HepG2 (cell line): ENCODE data around the gene ULK3. TPM values are rescaled to one million over a fixed set of nuclear protein-coding genes. Genes with fewer than 3 reads are reported as not detected.

Experiments used
- BORCS8-MEF2B ChIP-seq: sonication (generic); formaldehyde crosslinking; IDR thresholded peaks from 2 replicates; pipeline ENCODE4 v1.8.0; 2022; ENCODE audit warnings: mild to moderate bottlenecking, missing genetic modification reagents
- CREBL2 ChIP-seq: sonication (generic); formaldehyde crosslinking; IDR thresholded peaks from 2 replicates; pipeline ENCODE4 v1.8.1; 2023; ENCODE audit warnings: missing genetic modification reagents, mild to moderate bottlenecking, borderline replicate concordance
- MAFF ChIP-seq: IDR thresholded peaks from 2 replicates; pipeline ENCODE4 v1.6.1; 2011; ENCODE audit warnings: low read depth, low read length, improper control_type of control experiment
- MLXIP ChIP-seq: sonication (generic); formaldehyde crosslinking; IDR thresholded peaks from 2 replicates; pipeline ENCODE4 v1.9.0; 2021; ENCODE audit warnings: missing genetic modification reagents, borderline replicate concordance
- REPIN1 ChIP-seq: sonication (generic); formaldehyde crosslinking; IDR thresholded peaks from 2 replicates; pipeline ENCODE4 v1.8.0; 2022; ENCODE audit warnings: missing genetic modification reagents, low read depth, mild to moderate bottlenecking, borderline replicate concordance
- SIN3B ChIP-seq: fragments of 150-350 bp; IDR thresholded peaks from 2 replicates; pipeline ENCODE4 v1.6.1; 2014; ENCODE audit warnings: low read length
- STAT5B ChIP-seq: sonication (generic); formaldehyde crosslinking; IDR thresholded peaks from 2 replicates; pipeline ENCODE4 v1.4.0; 2020; ENCODE audit warnings: missing genetic modification reagents
- TFDP1 ChIP-seq: IDR thresholded peaks from 2 replicates; pipeline ENCODE4 v1.6.1; 2016; ENCODE audit warnings: missing compliant biosample characterization, missing genetic modification reagents, borderline replicate concordance
- TGIF2 ChIP-seq: IDR thresholded peaks from 2 replicates; pipeline ENCODE4 v1.6.1; 2016; ENCODE audit warnings: control low read depth, missing compliant biosample characterization
- TSC22D2 ChIP-seq: sonication (generic); formaldehyde crosslinking; IDR thresholded peaks from 2 replicates; pipeline ENCODE4 v1.5.1; 2020; ENCODE audit warnings: missing genetic modification reagents, mild to moderate bottlenecking, borderline replicate concordance
- ZBTB4 ChIP-seq: sonication (generic); formaldehyde crosslinking; IDR thresholded peaks from 2 replicates; pipeline ENCODE4 v1.4.0; 2020; ENCODE audit warnings: missing genetic modification reagents, mild to moderate bottlenecking, borderline replicate concordance
- ZHX2 ChIP-seq, 2 experiments: sonication (generic) in 1 of 2; formaldehyde crosslinking in 1 of 2; IDR thresholded peaks; 2 replicates each; pipeline versions ENCODE4 v1.6.1 to v1.9.0; 2014 to 2022; ENCODE audit warnings: antibody characterized with exemption in 1 of 2, borderline replicate concordance in 1 of 2, inconsistent platforms in 1 of 2, low read depth in 1 of 2, missing genetic modification reagents in 1 of 2
- ZNF20 ChIP-seq: sonication (generic); formaldehyde crosslinking; IDR thresholded peaks from 2 replicates; pipeline ENCODE4 v1.4.0; 2020; ENCODE audit warnings: mild to moderate bottlenecking, moderate library complexity, missing genetic modification reagents
- ZNF382 ChIP-seq: sonication (generic); formaldehyde crosslinking; IDR thresholded peaks from 2 replicates; pipeline ENCODE4 v1.5.0; 2020; ENCODE audit warnings: missing genetic modification reagents, mild to moderate bottlenecking, borderline replicate concordance
- polyA plus RNA-seq, 8 experiments: library from polyadenylated mRNA; depleted of rRNA in 3 of 8; stranded (reverse) in 7 of 8; unstranded in 1 of 8; fragments of >200 nt; fragmentation: Illumina TruSeq in 4 of 8; extraction: Trizol in 4 of 8; gene quantifications; 2 replicates each; pipeline versions ENCODE4 v1.2.1 to v1.2.3, GENCODE V29; 2011 to 2016; ENCODE audit warnings: low read depth in 4 of 8, missing spikeins in 1 of 8, mixed read lengths in 1 of 8; ENCODE audit not compliant: insufficient read depth in 1 of 8
- total RNA-seq, 5 experiments: library from RNA; depleted of rRNA; stranded (reverse); fragments of >200 nt; fragmentation: Illumina TruSeq; extraction: Trizol; gene quantifications; 2 replicates each; pipeline ENCODE4 v1.2.3, GENCODE V29; 2016; ENCODE audit warnings: low read depth in 1 of 5

The ULK3 gene
- total and polyA plus RNA-seq, 2 of the 13 experiments (the other 11 are each of a cell fraction or from before 2014, with no cell fraction given): 15.2 to 23.7 TPM

GRCh38 chr15:74873036-74873755, 30.2 kb upstream of the ULK3 start, which contains the start of gene SCAMP2 (continued):
- TF ChIP-seq MLXIP (no peak), CREBL2 (CRISPR knock-in tag) (no peak), ZBTB4 (no peak), MAFF (no peak), SIN3B (no peak), ZNF20 (CRISPR knock-in tag) (no peak), TFDP1 (CRISPR knock-in tag) (no peak; the same call in 1 of the 2 replicates), TGIF2 (peak; percentile 67; the same call in 1 of the 2 replicates), TSC22D2 (CRISPR knock-in tag) (no peak), REPIN1 (CRISPR knock-in tag) (0 out of 2 replicates have a peak, but pooled peaks have one; percentile 26), STAT5B (CRISPR knock-in tag) (no peak), ZHX2 (IDR thresholded peaks at IDR 0.05; ENCODE audit: low read depth) (no peak), ZHX2 (CRISPR knock-in tag; IDR thresholded peaks at IDR 0.05; ENCODE audit: borderline replicate concordance) (no peak), BORCS8-MEF2B (no peak), ZNF382 (CRISPR knock-in tag) (no peak)
